Activated naive CD8-positive, alpha-beta T cell treated with anti-CD3 and anti-CD28 coated beads, Interleukin-2, amount 50 U/mL, for 16 hours (primary cell): Measurements from ENCODE around the gene GON7.
"Not testable (repeated sequence)": the region's sequence is repeated elsewhere in the genome, so short reads cannot be mapped to it uniquely, and the experiment has no call there.

Experiments used
- DNase-seq: peaks from one replicate; pipeline ENCODE4 v3.0.0-alpha.2; 2020; ENCODE audit warnings: low read depth, low spot score

Gene GON7, protein sequence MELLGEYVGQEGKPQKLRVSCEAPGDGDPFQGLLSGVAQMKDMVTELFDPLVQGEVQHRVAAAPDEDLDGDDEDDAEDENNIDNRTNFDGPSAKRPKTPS

DNA sequence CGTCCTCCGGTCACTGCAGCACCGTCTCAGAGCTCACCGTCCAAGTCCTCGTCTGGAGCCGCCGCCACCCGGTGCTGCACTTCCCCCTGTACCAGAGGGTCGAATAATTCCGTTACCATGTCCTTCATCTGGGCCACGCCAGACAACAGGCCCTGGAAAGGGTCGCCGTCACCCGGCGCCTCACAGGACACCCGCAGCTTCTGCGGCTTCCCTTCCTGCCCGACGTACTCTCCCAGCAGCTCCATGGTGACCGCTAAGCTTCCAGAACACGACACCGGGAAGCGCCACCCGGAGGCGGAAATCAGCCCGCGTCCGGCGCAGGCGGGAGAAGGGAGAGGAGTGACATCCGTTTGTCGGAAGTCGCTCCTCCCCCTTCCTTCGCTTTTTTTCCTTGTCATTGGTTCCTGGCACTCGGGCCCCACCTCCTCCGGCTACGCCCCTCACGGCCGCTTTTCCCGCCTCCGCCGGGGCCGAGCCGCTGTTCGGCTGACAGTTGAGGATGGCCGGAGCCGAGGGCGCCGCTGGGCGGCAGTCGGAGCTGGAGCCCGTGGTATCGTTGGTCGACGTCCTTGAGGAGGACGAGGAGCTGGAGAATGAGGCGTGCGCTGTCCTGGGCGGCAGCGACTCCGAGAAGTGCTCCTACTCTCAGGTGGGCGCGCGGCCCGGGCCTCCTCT lies at the start of gene GON7, which contains the start of gene UBR7:
GON7 (minus strand) TSS at position 273 of the 675 bp plus-strand sequence; CDS start at position 245, 28 bp downstream.
UBR7 (plus strand) TSS at position 464 of the 675 bp plus-strand sequence; CDS start at position 500, 36 bp downstream.
- peak; percentile 72 for DNase-seq

DNA sequence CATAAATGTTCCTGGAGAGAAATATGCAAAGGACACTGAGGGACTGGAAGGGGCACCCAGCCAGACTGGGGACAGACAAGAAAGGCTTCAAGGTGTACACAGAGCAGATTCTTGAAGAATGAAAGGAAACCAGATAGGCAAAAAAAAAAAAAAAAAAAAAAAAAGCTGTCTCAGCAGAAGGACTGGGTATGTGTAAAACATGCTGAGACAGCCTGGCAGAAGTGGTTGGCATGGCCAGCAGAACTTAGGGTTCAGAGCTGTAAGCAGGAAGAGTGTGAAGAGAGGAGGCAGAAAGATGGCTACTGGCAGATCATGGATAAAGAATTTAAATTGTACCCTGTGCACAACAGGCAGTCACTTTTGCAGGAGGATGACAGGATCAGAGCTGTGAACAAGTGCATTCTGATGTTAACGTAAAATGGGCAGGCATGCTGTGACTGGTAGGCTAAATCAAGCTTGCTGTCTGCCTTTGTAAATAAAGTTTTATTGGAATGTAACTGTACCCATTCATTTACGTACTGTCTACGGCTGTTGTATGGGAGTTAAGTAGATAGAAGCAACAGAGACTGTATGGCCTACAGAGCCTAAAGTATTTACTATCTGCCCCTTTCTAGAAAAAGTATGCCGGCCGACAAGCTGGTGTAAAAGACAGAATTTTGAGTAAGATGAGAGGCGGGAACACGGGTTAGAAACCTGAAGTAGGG lies 42.4 kb upstream of the GON7 start:
- no peak for DNase-seq

GRCh38 chr14:93246534-93246933 lies 39.7 kb upstream of the GON7 start:
- no peak for DNase-seq

GRCh38 chr14:93245764-93246420 lies 39.0 kb upstream of the GON7 start:
- no peak for DNase-seq

DNA sequence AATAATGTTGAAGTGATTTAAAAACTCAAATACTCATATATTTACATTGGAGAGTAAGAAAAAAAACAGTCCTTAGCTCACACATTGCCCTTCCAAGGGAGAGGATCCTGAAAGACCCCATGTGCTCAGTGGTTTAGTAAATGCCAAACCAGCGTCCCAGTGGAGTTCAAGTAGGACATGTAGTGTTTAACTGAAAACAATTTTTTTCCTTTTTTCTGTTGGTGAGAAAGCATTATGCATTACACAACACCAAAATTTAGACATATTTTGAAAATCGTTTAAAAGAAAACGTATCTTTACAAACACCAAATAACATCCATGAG lies 33.8 kb upstream of the GON7 start:
- no peak for DNase-seq

DNA sequence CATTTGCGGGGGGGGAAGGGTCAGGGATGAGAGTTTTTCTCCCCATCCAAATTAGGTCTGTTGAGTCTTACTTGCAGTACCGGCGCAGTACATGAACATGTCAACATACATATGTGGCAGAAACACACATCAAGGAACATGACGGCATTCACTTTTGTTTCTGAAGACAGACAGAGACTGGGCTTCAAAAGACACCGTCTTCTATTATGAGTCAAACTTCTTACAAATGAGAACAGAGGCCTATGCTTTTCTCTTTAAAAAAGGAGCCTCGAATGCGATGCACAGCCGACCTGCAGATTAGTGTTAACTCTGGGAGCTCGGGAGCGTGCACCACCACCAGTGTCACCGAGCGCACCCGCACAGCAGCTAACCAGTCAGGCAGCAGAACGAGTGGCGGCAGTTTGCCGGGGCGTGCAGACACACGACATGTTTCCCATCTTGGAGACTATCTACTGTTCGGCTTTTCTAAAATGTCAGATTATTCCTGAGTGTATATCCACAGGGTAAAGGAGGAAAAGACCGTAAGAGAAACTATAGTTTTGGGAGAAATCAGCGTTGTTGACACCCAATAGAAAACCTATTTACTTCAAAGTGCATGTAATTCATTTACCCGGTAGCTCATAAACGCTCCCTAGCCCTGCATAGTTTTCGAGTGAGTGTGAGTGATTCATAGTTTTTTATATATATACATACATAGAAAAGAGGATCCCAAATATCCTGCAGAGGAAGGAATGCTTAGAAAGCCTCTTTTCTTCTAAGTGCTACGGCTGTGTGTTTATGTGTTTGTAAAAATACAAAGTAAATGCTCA lies 33.2 kb upstream of the GON7 start:
- no peak for DNase-seq

- DNase-seq = no peak
These were observed 27.9 kb upstream of the GON7 start for GRCh38 chr14:93234798-93235197.

DNA sequence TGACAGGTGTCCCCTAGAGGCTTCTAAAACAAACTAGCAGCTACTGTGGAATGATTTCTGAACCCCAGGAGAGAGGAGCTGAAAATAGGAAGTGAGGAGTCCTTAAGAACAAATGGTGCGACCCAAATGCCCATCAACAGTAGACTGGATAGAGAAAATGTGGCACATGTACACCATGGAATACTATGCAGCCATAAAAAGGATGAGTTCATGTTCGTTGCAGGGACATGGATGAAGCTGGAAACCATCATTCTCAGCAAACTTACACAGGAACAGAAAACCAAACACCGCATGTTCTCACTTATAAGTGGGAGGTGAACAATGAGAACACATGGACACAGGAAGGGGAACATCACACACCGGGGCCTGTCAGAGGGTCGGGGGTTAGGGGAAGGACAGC lies 26.2 kb upstream of the GON7 start:
- DNase-seq = not testable (repeated sequence)

GRCh38 chr14:93232159-93232558 lies 25.3 kb upstream of the GON7 start:
- DNase-seq = no peak

GRCh38 chr14:93231129-93231979 lies 24.5 kb upstream of the GON7 start:
- DNase-seq = no peak

DNA sequence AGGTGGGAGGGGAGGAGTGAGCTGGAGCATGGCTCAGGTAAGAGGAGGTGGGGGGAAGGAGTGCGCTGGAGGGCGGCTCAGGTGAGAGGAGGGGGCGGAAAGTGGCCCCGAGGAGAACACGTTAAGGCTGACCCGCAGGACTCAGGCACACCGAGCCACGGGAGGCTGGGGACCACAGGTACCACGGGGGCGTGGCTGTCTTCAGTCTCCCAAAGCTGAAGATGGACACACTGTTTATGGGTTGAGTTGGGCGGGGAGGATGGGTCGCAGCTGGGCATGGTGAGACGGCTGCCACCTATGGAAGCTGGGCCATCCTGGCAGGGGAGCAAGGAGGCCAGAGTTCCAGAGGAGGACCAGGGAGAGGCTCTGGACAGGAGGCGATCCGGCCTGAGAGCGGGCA lies 23.7 kb upstream of the GON7 start:
- no peak for DNase-seq

DNA sequence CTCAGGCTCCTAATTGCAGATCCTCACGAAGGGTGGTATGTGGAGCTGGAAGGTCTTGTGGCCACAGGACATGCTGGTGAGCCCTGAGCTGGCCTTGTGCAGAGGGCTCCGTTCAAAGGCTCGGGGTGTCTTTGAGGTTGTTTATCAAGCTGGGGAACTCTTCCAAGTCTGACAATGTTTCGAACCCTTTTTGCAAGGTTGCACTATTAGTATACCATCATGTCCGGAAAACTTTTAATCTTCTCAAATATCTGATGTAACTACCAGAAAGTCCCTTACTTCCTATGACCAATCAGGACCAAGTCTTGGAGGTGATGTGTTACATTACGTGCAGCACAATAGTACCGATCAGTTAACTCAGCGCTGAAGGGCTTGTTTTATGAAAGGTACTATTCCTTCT lies 21.7 kb upstream of the GON7 start:
- no peak for DNase-seq

DNA sequence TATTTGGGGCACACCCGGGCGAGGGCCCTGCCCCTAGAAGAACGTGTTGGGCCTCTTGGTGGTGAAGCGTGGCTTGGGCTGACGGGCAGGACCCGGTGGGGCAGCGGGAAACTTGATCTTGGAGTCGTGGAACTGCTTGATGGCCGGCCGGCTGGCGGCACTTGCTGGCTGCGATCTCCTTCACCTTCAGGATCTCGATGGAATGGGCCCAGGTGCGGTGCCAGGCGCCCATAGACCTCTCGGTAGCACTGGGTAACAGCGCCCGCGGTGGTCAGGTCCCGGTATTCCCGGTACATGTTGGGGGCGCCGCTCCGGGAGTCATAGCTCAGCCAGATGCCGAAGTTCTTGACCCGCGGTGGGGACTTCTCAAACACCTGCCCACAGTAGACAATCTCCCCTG lies 16.7 kb upstream of the GON7 start:
- no peak for DNase-seq

DNA sequence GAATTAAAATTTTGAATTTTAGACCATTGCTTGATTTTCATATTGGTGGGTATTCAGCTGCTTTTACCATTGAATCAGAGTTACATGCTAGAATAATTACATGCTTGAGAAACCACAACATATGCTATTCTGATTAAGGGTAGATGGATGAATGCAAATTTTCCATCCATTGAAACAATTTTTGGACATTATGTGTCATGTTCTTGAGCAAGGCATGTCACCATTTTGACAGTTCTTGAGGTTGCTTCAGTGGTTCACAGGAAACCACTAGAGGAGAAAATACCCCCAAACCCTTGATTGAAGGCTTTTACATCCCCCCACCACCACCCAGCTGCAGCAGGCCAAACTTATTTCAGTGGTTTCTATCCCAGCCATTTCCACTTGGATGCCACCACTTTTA lies 13.6 kb upstream of the GON7 start:
- DNase-seq = no peak

DNA sequence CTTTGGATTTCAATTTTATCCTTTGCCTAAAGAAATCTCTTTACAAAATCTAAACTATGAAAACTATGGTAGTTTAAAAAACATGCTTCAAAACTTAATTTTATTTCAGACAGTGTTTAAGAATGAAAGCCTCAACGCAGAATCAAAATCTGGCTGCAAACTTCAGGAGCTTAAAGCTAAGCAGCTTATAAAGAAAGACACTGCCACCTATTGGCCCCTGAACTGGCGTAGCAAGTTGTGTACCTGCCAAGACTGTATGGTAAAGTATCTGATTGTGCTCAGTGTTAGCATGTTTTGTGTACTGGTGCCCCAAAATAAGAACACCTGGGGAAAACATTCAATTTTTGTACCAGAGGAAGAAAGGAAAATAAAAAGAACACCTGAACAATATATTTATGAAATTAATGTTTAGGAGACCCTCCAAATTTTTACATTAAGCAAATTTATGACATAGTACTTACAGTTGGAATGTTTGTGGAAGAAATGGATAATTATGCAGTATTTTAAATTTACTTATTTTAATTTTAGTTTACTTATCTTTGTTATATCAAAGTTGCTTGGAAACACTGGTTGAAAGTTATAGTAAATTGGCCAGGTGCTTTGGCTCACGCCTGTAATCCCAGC lies 12.3 kb upstream of the GON7 start:
- DNase-seq = no peak

- DNase-seq = no peak
These were observed 7.7 kb upstream of the GON7 start for GRCh38 chr14:93214598-93214997.

DNA sequence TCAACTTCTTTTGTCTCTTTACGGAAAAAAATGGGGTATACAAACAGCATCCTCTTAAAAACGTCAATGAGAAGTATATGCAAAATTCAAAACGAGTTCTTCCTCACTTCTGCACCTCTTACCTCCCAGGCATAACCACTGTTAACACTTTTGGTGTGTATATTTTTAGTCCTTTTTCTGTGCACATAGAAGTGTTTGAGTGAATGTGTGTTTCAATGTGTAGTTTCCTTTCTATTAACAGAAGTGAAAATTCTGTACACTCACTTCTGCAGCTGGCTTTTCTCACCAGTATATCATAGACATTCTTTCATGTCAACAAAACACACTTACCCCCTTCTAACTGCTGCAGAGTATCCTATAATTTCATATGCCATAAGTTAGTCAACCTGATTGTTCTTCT lies 5.6 kb upstream of the GON7 start:
- DNase-seq = no peak

- no peak for DNase-seq
These were observed 823 bp upstream of the GON7 start for GRCh38 chr14:93207468-93208308.

- no peak for DNase-seq
These were observed 5.6 kb downstream of the GON7 start for GRCh38 chr14:93201155-93201704.
